H7 (cell line): ENCODE results near the gene BRD3OS. TPM values are rescaled to one million over a fixed set of nuclear protein-coding genes. Genes with fewer than 3 reads are reported as not detected.

ENCODE experiments used
- DNase-seq: peaks from one replicate; pipeline ENCODE4 v3.0.0; 2012
- H3K27me3 ChIP-seq: 2 replicates; pipeline ENCODE4 v1.6.0; 2011; ENCODE audit warnings: mild to moderate bottlenecking, low read length; ENCODE audit not compliant: control insufficient read depth, insufficient read depth
- H3K36me3 ChIP-seq: replicated peaks from 2 replicates; pipeline ENCODE4 v1.5.1; 2011; ENCODE audit warnings: low read length; ENCODE audit not compliant: control insufficient read depth, insufficient read depth
- H3K4me3 ChIP-seq: 2 replicates; pipeline ENCODE4 v1.5.1; 2011; ENCODE audit warnings: low read depth, mild to moderate bottlenecking, control low read depth, low read length, moderate library complexity; ENCODE audit not compliant: insufficient read depth
- total RNA-seq: library from RNA; depleted of rRNA; stranded (reverse); fragments of >200 nt; shearing (Covaris generic); gene quantifications from 2 replicates; pipeline ENCODE4 v1.2.3, GENCODE V29; 2014

Gene BRD3OS
- total RNA-seq, 1 experiment from 2014 or later, result 25.7 TPM

DNA sequence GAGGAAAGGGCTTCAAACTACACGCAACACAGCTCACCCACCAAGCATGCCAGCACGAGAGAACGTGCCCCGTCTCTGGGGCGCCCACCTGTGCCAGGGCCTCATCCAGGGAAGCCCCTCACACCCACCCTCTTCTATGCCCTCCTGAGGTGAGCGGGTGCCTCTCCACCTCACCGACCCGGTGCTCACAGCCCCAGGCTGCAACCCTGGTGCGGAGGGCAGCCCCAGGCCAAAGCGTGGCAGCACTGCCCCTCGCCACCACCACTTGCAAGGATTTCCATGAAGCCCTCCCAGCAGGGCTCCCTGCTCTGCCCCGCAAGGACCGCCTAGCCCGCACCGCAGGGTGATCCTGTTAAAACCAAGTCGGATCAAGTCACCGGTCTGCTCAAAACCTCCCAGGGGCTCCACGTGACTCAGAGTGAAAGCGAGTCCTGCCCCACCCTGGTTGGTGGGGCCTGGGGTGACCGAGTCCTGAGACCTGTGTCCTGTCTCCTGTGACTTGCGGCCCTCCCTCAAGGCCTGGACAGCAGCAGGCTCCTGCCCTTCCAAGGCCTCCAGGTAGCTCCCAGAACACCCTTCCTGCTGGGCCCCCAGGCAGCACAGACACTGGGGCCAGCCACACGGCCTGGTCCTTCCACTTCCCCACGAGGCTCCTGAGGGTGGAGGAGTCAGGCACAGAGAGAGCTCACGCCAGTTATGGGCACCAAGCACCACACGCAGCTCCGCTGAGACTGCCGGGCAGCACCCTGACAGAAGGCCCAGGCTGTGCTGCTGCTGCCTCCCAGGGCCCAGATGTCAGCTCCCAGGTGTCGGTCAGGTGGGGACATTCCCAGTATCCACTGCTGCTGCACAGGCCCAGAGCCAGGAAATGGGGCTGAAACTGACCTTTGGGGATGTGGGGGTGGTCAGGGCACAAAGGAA, 29.9 kb downstream of the BRD3OS start:
- Histone ChIP-seq H3K27me3 (no peaks in the 10 kb centered on the region), H3K4me3 (no peak overlapping the region), H3K36me3 (peaks cover 17% of the 10 kb centered on the region)
- DNase-seq, result peak; percentile 71

DNA sequence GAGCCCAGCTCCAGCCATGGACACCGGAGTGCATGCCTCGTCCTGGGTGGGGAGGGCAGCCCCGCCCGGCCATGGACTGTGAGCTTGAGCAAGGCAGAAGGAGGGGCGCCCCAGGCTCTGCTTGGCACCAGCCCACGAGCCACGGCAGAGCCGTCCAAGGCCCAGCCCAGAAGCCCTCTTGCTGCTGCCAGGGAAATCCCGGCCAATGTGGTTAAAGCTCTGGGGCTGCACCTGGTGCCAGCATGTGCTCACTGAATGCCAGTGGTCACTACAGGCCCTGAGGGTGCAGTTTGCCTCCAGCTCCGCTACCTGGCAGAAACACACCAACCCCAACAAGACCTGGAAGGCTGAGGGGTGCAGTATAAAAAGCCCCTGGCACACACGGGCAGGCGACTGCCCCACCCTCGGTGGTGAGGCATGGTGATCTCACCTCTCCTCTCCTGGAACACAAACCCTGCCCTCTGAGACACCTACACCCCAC, 30.7 kb downstream of the BRD3OS start:
- no peaks in the 10 kb centered on the region for H3K27me3 ChIP-seq
- H3K4me3 ChIP-seq, result no peak overlapping the region
- peak; percentile 60 for DNase-seq
- peaks cover 13% of the 10 kb centered on the region for H3K36me3 ChIP-seq

DNA sequence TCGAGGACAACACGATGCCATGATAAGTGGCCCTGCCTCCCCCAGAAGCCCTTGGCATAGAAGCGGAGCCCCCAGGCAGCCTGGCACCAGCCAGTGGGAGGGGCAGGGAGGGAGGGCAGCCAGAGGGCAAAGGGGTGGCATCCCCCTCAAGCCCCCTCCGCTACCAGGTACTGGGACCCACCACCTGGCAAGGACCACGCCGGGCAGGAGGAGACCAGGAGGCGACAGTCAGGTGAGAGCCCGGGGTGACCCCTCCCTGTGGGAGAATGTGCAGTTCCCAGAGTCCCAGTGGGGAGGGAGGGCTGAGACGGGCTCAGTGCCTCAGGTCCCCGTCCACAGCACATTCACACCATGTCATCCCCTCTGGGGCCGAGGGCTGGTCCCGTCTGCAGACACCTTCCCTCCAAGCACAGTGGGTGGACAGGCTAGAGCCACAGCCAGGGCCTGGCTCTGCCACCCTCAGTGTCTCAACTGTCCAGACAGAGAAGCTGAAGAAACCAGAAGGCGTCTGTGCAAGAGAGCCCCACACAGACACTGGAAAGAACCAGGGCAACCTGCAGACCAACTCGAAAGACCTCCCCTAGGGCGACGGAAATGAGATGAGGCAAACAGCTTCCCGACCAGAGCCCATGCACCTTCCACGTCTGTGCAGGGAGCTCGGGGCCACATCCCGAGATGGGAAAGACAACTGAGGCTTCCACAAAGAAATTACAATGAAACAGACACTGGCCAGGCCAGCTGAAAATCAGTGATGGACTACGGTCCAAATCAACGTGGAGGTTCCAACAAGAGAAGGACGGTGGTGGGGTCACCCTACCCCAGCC, 31.4 kb downstream of the BRD3OS start:
- Histone ChIP-seq H3K27me3 (no peaks in the 10 kb centered on the region), H3K36me3 (peaks cover 8% of the 10 kb centered on the region), H3K4me3 (no peak overlapping the region)
- peak; percentile 75 for DNase-seq

DNA sequence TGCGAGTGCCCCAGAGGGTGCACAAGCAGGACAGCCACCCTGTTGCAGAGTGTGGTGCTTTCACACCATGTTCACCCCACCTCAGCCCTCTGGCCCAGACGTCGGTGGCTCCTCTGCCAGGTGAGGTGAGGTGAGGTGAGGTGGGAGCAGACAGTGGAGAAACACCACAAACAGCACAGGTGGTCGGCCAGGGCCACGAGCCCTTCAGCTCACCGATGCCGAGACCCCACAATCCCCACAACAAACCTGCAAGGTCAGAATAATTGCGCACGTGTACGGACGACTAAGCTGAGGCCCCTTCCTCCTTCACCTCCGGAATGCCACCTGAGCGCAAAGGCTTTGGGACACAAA, 32.0 kb downstream of the BRD3OS start:
- no peak overlapping the region for H3K4me3 ChIP-seq
- peaks cover 8% of the 10 kb centered on the region for H3K36me3 ChIP-seq
- no peak for DNase-seq
- H3K27me3 ChIP-seq, result no peaks in the 10 kb centered on the region

DNA sequence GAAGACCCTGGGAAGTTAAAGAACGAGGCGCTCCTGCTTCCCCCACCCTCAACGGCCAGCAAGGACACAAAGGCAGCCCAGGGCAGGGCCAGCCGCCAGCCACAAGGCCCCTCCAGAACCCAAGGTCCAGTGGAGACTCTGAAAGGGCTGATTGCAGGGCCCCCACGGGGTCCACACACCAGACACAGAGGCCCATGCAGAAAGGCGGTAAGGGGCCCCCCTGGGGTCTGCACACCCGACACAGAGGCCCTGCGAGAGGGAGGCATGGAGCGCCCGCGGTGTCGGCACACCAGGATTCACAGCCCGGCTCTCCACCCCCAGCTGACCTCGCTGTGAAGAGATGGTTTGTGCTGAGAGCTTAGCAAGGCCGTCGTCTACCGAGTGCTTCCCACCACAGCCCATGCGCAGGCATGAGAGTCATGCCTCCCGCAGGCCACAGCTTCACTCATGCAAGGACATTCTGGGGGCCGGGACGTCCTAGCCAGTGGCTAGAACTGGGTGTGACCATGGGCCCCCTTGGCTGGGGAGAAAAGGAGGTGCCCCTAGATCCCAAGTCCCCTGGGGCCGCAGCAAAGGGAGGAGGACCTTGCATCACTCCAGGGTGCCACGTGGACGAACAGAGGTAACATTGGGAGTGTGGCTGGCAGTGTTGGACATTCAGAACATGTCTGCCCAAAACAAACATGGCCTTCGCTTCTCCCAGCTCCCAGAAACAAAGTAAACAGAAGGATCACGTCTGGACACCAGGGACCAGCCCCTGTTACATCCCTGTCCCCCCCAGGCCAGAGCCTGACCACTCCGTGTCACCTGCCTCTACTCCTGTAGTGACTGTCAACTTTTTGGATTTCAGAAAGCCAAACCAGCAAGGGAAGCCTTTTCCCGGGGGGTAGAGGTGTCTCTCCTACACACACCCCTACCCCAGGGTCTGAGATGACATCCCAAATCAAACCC, 32.7 kb downstream of the BRD3OS start:
- Histone ChIP-seq H3K4me3 (no peak overlapping the region), H3K27me3 (no peaks in the 10 kb centered on the region), H3K36me3 (peaks cover 2% of the 10 kb centered on the region)
- DNase-seq, result peak; percentile 70

DNA sequence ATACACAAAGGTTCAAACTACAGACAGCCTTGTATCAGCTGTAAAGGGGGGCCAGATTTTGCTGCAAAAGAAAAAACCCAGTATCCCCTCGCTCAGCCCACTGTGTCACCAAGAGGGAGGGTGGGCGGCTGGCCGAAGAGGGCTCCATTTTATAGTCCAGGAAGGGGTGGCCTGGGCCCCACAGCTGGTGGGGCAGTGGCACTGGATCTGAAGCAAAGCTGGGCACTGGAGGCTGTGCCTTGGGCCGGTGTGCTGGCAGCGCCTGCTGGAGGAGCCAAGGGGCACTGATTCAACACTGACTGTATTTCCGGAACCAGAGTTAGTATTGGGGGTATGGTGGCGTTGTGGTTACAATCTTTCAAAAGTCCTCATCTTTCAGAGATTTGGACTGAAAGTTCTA, 33.4 kb downstream of the BRD3OS start:
- DNase-seq, result peak; percentile 62
- H3K27me3 ChIP-seq, result no peaks in the 10 kb centered on the region
- H3K4me3 ChIP-seq, result no peak overlapping the region
- no peaks in the 10 kb centered on the region; the same call in 1 of the 2 replicates for H3K36me3 ChIP-seq

DNA sequence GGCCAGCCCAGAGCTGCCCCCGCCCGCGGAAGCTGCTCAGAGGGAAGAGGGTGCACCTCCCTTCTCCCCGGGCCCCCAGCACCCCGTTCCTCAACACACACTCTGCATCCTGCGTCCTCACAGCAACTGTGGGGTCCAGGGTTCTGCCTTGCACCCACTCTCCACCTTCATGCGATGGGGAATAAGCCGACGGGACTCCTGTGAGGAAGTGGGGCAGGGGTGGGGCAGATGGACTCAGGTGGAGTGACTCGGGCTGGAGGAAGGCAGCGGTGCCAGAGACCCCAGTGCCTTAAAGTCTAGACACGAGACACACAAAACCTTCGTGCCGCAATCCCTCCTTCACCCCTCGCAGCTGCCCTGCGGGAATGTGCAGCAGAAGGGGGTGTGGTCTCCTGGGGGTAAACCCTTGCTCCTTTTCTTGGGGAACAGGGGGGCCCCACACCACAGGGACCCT, 33.9 kb downstream of the BRD3OS start:
- H3K4me3 ChIP-seq, result no peak overlapping the region
- no peaks in the 10 kb centered on the region; the same call in 1 of the 2 replicates for H3K36me3 ChIP-seq
- no peaks in the 10 kb centered on the region for H3K27me3 ChIP-seq
- DNase-seq, result peak; percentile 65

DNA sequence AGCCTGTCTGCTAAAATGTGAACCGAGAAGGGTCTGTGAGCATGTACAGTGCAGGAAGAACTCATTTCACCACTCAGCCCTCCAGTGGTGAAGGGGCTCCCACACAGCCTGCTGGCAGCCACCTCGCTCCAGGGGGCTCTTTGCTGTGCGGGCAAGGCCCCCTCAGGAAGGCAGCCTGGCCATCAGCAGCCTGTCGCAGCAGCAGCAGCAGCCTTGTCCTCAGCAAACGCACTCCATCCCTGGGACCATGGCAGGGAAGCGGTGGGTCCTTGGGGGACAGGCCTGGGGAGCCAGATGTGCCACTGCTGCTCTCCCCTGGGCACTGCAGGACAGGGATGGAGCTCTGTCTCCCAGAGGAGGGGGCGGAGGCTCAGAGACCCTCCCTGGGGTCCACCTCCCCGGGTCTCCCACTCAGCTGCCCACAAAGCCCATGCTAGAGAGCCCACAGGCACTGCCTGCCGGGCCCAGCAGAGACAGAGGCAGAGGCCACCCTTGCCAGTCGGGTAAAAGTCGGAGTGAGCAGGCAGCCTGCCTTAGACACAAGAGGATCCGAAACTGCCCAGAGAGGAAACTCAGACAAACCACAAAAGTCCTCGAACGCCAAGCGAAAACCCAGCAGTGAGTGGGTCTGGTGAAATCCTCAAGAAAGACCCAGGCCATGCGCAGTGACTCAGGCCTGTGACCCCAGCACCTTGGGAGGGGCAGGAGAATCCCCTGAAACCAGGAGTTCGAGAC, 34.5 kb downstream of the BRD3OS start:
- Histone ChIP-seq H3K36me3 (no peaks in the 10 kb centered on the region; the same call in 1 of the 2 replicates), H3K4me3 (no peak overlapping the region), H3K27me3 (no peaks in the 10 kb centered on the region)
- peak; percentile 75 for DNase-seq

DNA sequence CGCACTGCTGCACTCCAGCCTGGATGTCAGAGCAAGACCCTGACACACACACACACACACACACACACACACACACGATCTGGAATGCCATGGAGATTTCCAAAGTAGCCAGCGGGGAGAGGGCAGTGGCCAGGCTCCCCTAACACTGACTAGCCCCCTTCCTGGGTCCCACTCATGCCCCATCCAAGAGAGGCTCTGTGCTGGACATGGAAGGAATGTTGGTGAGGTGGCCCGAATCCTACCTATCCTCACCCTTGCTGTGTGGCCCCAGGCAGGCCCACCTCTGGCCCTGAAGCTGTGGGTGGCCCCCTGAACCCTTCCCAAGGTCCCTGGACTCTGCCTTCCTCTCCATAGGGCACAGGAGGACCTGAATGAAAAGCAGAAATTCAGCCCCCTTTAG, 35.3 kb downstream of the BRD3OS start:
- Histone ChIP-seq H3K4me3 (no peak overlapping the region), H3K27me3 (no peaks in the 10 kb centered on the region), H3K36me3 (no peaks in the 10 kb centered on the region; the same call in 1 of the 2 replicates)
- peak; percentile 44 for DNase-seq

DNA sequence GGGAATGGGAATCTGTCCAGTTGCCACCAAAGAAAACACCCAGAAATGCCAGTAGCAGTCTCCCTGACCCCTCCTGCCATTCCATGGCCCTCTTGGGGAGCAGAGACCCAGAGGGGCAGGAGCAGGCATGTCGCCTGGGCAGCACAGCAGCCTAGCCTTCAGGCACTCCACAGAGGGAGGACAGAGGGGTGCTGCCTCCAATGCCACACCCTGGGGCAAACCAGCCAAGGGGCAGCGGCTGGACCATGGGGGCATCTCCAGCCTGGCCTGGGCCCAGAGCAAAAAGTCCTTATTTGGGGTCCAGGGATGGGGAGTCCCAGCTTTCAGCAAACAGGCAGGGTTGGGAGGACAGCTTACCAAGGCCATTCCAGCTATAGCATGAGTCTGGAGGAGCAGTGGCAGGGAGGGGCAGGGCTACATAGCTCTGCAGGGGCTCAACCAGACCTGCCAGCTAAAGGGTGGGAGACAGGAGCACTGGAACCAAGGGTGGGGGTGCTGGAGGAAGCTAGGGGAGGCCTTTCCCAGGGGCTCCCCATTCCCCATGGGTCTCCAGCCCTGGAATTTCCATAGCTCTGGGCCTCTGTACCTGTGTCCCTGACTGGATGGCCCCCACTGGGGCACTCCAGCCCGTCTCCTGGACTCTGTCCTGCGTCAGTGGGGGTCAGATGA, 35.9 kb downstream of the BRD3OS start:
- H3K4me3 ChIP-seq, result no peak overlapping the region
- no peaks in the 10 kb centered on the region for H3K36me3 ChIP-seq
- H3K27me3 ChIP-seq, result no peaks in the 10 kb centered on the region
- DNase-seq, result peak; percentile 53

DNA sequence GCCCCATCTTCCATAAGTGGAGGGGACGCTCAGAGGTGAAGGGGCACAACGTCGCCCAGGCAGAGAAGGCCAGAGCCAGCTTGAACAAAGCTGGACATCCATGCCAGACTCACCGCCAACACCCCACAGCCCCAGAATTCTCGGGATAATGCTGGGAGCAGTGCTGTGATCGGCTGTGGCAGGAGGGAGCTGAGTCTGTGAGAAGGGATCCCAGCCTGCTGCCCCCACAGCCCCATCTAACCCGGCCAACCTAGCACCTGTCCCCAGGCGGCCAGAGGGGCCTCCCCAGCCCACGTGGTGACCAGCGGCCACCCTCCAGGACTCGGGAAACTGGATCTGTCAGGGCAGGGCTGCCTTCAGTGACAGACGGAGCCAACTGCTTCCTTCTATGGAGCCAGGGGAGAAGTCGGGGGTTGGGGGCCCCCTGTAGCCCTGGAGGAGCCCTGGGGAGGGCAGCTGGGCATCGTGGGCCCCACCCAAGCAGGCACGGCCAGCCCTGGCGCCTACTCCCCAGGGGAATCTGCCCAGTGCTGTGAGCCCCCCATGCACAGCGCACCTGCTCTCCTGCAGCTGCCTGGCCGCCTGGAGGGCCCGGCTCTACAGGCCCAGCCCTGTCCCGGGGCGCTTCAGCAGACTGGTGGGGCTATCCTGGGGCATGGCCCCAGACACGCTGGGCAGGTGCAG, 36.5 kb downstream of the BRD3OS start:
- H3K27me3 ChIP-seq, result no peaks in the 10 kb centered on the region
- DNase-seq, result peak; percentile 71
- no peak overlapping the region for H3K4me3 ChIP-seq
- no peaks in the 10 kb centered on the region for H3K36me3 ChIP-seq

DNA sequence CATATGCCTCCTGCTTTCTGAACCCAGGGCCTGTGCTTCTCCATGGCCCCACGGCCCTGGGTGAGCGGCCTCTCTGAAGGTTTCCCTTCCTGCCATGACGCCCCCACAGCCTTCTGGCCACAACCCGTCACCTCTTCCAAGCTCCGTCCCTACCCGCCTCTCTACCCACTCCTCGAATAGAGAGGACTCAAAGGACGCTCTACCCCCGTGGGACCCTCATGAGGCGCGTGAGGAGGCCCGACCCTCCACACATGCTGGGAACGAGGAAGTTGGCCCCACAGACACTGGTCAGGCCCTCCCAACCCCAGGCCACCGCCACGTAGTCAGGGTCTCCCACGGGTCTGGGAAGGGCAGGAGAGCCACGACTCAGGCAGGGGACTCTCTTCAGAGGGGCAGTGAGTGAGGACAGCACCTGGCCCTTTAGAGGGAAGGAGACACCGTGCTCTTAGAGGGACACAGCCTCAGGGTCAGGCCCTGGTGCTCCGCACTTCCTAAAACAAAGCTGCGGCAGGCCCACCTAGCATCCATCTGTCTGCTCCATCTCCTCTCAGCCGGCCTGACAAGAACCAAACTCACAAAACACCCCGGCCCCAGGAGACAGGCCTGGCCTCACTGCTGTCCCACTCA, 37.3 kb downstream of the BRD3OS start:
- no peak for DNase-seq
- no peaks in the 10 kb centered on the region for H3K36me3 ChIP-seq
- H3K4me3 ChIP-seq, result no peak overlapping the region
- H3K27me3 ChIP-seq, result no peaks in the 10 kb centered on the region
